Sciatic nerve (tissue), 2 donors: Measurements from ENCODE around the gene HYOU1. TPM values are rescaled to one million over a fixed set of nuclear protein-coding genes. Genes with fewer than 3 reads are reported as not detected.
"Not testable (repeated sequence)": the region's sequence is repeated elsewhere in the genome, so short reads cannot be mapped to it uniquely, and the experiment has no call there.

Source experiments
- ATAC-seq: fragments of 200-7000 bp; cut with Tn5 transposase; one replicate; pipeline ENCODE4 v1.9.1; 2020; ENCODE audit warnings: mild to moderate bottlenecking, moderate library complexity
- DNase-seq: peaks from one replicate; pipeline ENCODE4 v3.0.0-alpha.2; 2020; ENCODE audit warnings: low spot score
- intact Hi-C: fragments of 100-400 bp; cut with DNase I; formaldehyde crosslinking; loops from one replicate; pipeline ENCODE4 v1.14.2; 2022
- total RNA-seq: library from RNA; stranded (reverse); fragmentation: NEBNext Ultra II Directional; extraction: Animal tissue kit (Norgen Biotek cat#: 25700); gene quantifications from one replicate; pipeline ENCODE4 v1.2.1, GENCODE V29; 2021
- donor health status: DM: no; HTN: no; CAD: no.
- donor health status: DM: no; HTN: no; CAD: no.

The HYOU1 gene
- total RNA-seq, 1 donor from 2014 or later: 107 TPM

- intact Hi-C loops: no loop called here
- ATAC-seq: no peak
- no peak for DNase-seq
These were observed 7.9 kb downstream of the HYOU1 start for GRCh38 chr11:119049081-119049480.

- ATAC-seq (no peak), DNase-seq (no peak)
- intact Hi-C loops: no loop called here
These were observed 8.4 kb downstream of the HYOU1 start for GRCh38 chr11:119048644-119049043.

GRCh38 chr11:119047205-119047604 is 9.8 kb downstream of the HYOU1 start:
- ATAC-seq: no peak
- DNase-seq: no peak
- intact Hi-C loops: no loop called here

GRCh38 chr11:119046489-119046888 is 10.5 kb downstream of the HYOU1 start:
- ATAC-seq (no peak), DNase-seq (no peak)
- intact Hi-C loops: no loop called here

- intact Hi-C loops: no loop called here
- no peak for ATAC-seq
- DNase-seq: no peak
These were observed 12.3 kb downstream of the HYOU1 start for GRCh38 chr11:119044708-119045107.

GRCh38 chr11:119042927-119043326 is 14.1 kb downstream of the HYOU1 start:
- intact Hi-C loops: no loop called here
- DNase-seq (no peak), ATAC-seq (no peak)

- DNase-seq (no peak), ATAC-seq (no peak)
- intact Hi-C loops: no loop called here
These were observed 15.0 kb downstream of the HYOU1 start for GRCh38 chr11:119041821-119042514.

- not testable (repeated sequence) for DNase-seq
These were observed 17.5 kb downstream of the HYOU1 start for GRCh38 chr11:119039471-119039870.

GRCh38 chr11:119038884-119039283 is 18.1 kb downstream of the HYOU1 start:
- intact Hi-C loops: no loop called here
- DNase-seq: no peak
- no peak for ATAC-seq

More at GRCh38 chr11:119039471-119039870, 17.5 kb downstream of the HYOU1 start:
- ATAC-seq, intact Hi-C loops: not testable (repeated sequence)

GRCh38 chr11:119034813-119035212 is 22.2 kb downstream of the HYOU1 start:
- no peak for DNase-seq
- ATAC-seq: no peak
- intact Hi-C loops: no loop called here

GRCh38 chr11:119033421-119033820 is 23.6 kb downstream of the HYOU1 start:
- DNase-seq, ATAC-seq, intact Hi-C loops: not testable (repeated sequence)

GRCh38 chr11:119031912-119032280 is 25.1 kb downstream of the HYOU1 start:
- DNase-seq: no peak
- ATAC-seq: no peak
- intact Hi-C loops: no loop called here

GRCh38 chr11:119030329-119031047 is 26.5 kb downstream of the HYOU1 start, which contains the start of gene SLC37A4:
SLC37A4 (minus strand) TSS chr11:119030877.
- ATAC-seq: peak; percentile 98
- intact Hi-C loops: no loop called here
- DNase-seq: peak; percentile 98

- ATAC-seq: peak; percentile 2
- no peak for DNase-seq
- intact Hi-C loops: no loop called here
These were observed 27.0 kb downstream of the HYOU1 start for GRCh38 chr11:119030029-119030328.

GRCh38 chr11:119029340-119030028 is 27.5 kb downstream of the HYOU1 start:
- peak; percentile 17 for ATAC-seq
- intact Hi-C loops: no loop called here
- DNase-seq: no peak

GRCh38 chr11:119029069-119029339 is 28.0 kb downstream of the HYOU1 start:
- DNase-seq (no peak), ATAC-seq (no peak)
- intact Hi-C loops: no loop called here

GRCh38 chr11:119028346-119029068 is 28.5 kb downstream of the HYOU1 start:
- intact Hi-C loops: no loop called here
- no peak for ATAC-seq
- DNase-seq: no peak

- no peak for ATAC-seq
- no peak for DNase-seq
- intact Hi-C loops: no loop called here
These were observed 29.3 kb downstream of the HYOU1 start for GRCh38 chr11:119027561-119028345.

GRCh38 chr11:119026970-119027369 is 30.0 kb downstream of the HYOU1 start:
- no peak for DNase-seq
- no peak for ATAC-seq
- intact Hi-C loops: no loop called here
